HG03108 (cell line): ENCODE measurements around the gene OVCH1.

Source experiments
- ATAC-seq: cut with Tn5 transposase; IDR thresholded peaks from one replicate; pipeline ENCODE4 v1.9.1; 2021; ENCODE audit warnings: moderate library complexity; ENCODE audit not compliant: unreplicated experiment

The OVCH1 gene

GRCh38 chr12:29497588-29497987 lies at the start of gene OVCH1:
TSS of gene OVCH1 (minus strand) at chr12:29497686. CDS start at chr12:29497686, 0 bp downstream.
- ATAC-seq: no peak

GRCh38 chr12:29547151-29547632 lies 49.7 kb upstream of the OVCH1 start:
- ATAC-seq: no peak

DNA sequence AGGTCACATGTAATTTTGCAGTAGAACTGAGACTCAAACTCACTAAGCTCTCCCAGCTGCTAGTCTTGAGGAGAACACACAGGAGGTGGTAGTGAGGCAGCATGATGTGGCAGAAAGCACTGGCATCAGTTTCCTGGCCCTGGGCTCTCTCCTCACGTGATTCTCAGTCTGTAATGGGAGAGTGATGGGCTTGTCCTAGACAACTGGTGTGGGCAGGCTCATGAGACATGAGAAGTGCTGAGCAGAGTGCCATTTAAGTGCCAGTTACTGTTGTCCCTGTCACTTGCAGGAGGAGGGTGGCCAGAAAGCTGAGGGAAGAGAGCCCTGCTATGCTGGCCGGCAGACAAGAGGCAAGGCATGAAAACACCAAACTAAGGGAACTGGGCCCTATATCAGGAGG lies 48.5 kb upstream of the OVCH1 start:
- ATAC-seq: no peak

DNA sequence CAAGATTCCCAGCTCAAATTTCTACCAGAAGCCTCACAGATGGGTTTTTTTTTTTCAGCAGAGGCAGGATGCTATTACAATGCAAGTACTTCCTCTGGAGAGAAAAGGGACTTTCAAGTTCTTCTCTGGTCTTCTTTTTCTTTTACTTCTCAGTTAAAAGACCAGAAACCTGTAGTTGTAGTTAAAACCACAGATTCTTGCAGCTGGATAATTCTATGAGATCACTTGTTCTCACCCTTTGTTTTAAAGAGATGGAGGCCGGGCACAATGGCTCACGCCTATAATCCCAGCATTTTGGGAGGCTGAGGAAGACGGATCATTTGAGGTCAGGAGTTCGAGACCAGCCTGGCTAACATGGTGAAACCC lies 47.6 kb upstream of the OVCH1 start:
- ATAC-seq: no peak

- no peak for ATAC-seq
These were observed 47.1 kb upstream of the OVCH1 start for GRCh38 chr12:29544428-29545101.

DNA sequence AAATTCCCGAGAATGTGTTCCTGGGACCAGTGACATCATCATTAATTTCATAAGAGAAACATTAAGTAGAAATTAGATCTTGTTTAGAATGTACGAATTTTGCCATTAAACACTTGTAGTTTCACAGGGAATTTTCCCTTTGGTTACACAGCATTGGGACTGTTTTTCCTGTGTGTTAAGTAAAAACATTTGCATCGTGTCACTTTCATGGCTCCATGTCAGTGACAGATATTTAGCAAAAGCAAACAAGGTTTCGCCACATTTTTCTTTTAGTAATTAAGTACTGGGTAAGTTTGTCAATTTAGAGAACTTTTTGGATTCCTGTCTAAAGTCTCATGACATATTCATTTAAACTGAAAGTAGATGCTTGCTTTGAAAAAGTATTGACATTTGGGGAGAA lies 45.5 kb upstream of the OVCH1 start:
- no peak for ATAC-seq

- no peak for ATAC-seq
These were observed 39.8 kb upstream of the OVCH1 start for GRCh38 chr12:29537298-29537697.

GRCh38 chr12:29534935-29535334 lies 37.4 kb upstream of the OVCH1 start:
- ATAC-seq: no peak

- ATAC-seq: no peak
These were observed 36.5 kb upstream of the OVCH1 start for GRCh38 chr12:29533815-29534489.

- no peak for ATAC-seq
These were observed 34.0 kb upstream of the OVCH1 start for GRCh38 chr12:29531471-29531870.

GRCh38 chr12:29530436-29530835 lies 33.0 kb upstream of the OVCH1 start:
- no peak for ATAC-seq

DNA sequence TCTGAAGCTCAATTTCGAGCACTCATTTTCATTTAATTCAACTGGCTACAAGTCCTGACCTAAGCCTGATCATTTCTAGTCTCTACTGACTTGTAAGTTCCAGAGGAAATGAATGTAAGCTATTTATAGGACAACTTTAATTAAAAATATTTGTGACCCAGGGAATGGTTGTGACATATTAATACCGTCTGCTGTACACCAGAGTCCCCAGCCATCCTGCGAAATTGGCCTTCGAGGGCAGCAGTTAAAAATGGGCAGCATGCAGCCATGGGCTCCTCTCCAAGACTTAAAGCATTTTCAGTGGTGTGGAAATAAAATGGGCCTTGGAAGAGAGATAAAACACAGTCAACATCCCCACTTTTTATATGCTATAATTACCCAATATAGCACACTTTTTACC lies 30.7 kb upstream of the OVCH1 start:
- no peak for ATAC-seq

DNA sequence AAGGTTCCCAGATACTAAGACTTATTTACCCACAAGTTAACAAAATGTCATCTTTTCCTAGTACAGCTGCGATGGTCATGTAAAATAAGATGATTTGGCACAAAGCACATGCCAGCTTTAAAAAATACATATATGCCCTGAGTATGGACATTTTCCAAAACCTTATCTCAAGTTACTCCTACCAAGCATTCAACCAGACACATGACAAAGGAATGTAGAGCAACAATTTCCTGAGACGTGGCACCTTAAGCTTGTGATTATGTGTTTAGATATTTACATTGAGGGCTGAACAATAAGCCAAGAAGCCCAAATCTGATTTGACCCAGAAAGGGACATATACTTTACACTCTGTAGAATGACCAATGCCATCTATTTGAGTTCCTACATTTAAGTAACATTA lies 24.5 kb upstream of the OVCH1 start:
- no peak for ATAC-seq

DNA sequence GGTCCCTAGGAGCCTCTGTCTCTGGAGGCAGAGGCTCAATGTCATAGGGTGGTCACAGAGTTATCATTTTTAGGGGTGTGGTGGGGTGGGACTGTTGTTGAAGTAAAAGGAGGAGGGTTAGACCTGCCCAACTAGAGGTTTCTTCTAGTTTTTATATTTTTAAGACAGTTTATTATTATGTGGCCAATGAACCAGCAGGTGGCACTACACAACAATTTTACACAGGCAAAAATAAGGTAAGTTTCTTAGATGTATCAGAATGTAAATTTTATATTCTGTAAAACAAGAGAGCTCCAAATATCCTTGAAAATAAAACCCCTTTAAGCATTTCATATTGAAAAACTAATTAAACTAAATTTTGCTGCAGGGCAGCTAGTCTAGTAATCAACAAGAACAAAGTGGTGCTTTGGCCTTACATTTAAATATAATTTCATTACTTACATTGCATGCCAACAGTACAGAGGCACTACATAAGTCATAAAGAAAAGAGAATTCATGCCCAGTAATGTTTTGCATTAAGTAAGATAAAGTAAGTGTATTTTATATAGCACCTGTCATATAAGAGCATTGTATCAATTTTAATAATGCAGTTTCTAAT lies 22.2 kb upstream of the OVCH1 start:
- ATAC-seq: no peak

DNA sequence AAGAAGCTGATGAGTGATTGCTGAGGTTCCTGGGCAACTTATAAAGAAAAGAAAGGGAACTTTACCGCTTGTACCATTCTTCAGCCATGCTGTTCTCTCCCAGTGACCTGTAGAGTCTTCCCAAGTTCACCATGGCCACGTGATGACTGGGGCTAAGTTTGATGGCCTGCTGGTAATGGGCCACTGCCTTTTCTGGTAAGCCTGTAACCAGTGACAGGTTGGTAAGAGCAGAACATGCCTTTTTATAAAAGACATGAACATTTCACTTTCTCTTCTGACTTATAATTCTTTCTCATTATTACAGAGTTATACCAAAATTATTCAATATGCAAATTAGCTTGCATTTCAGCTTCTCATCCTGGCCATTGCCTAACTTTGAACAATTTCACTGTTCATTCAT lies 20.9 kb upstream of the OVCH1 start:
- no peak for ATAC-seq

DNA sequence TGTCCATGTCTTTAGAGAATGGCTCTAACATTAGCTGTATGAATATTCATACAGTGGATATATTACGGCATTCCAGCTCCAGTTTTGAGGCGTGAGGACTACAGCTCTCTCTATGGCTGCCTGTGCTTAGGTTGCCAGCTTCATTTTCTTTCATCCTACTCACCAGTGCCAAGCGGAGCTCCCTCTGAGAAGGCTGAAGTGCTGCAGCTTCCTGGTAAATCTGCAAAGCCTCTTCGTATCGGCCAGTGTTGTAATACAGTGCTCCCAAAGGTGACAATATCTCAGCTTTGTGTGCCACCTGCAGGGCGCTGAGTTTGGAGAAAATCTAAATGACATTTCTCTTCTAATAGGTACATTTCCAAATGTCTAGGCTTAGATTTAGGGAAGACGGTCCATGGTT lies 19.8 kb upstream of the OVCH1 start:
- ATAC-seq: no peak

DNA sequence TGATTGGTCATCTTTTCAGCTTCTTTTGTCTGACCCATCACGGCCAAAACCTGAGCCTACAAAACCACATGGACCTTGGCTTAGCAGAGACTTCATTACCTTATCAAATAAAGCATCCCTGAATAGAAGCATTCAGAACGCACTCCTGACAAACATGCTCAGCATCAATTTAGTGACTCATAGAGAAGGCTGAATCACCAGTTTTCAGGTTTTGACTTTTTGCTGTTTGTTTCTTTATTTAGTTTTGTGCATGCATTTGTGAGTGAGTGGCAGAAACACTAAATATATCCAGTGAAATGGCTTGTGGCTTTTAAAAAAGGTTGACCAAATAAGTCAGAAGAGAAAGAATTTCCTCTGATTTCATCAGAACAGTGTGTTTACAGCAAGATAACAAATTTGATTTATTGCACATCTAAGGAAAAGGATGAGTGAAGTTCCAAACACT lies 19.0 kb upstream of the OVCH1 start:
- ATAC-seq: no peak

- no peak for ATAC-seq
These were observed 13.2 kb upstream of the OVCH1 start for GRCh38 chr12:29510591-29511185.

DNA sequence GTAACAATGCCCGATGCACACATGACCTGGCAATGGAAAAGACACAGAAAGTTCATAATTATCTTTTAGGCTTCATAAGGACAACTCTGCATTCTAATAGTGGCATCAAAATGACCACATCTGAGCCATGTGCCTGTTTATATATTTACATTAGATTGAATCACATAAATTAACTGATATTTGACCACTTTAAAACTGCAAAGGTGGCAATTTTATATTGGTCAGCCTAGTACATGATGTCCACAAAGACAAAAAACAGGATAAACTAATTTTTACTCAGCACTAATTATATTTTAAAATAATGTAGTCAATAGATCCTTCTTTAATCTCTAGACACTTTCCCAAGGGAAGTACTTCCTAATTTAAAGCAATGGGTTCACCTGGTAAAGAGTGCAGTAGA lies 12.0 kb upstream of the OVCH1 start:
- no peak for ATAC-seq

DNA sequence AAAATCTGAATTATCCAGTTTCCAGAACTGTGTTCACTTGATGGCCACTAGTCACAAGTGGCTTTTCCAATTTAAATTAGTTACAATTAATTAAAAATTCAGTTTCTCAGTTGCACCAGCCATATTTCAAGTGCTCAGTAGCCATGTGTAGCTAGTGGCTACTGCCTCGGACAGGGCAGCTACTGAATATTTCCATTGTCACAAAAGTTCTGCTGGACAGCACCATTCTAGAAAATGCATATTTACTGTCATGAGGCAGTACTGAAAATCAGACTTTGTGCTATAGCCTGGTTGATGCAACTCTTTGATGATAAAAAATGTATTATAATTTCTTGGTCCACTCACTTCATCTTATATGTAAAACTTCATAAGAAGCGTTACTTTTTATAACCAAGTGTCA lies 11.5 kb upstream of the OVCH1 start:
- no peak for ATAC-seq

DNA sequence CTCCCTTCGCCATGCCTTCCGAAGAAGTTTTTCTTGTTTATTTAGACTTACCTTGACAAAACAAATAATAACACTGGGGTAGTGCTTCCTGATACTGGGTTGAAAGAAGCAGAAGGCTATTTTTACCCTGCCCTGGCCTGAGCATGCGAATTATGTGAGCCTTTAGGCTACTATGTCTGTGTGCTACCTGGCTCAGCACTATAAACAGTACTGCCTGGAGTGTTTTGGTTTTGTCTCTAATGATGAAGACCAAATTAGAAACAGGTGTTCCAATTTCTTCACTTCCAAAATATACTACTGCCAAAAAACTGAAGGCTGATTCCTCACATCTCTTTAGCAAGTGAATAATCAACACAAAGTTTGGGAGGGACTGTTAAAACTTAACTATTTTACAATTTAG lies 7.6 kb upstream of the OVCH1 start:
- no peak for ATAC-seq

DNA sequence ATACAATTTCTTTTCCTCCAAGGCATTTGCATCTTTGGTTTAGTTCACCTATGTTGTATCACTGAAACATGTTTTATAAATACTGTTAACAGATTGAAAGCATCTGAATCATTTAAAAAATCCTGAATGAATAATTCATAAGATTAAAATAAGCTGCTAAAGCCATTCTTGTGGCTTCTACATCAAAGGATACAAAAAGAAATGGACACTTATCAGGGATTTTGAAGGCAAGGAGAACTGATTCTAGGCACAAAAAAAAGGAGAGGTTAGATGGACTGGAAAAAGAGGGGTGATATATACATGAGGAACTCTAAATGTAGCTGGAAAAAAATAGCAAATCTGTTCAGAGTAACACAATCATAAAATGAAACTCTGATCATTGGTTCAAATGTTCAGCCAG lies 5.8 kb upstream of the OVCH1 start:
- no peak for ATAC-seq
